ENCODE results near the gene LRFN4. TPM values are rescaled to one million over a fixed set of nuclear protein-coding genes. Genes with fewer than 3 reads are reported as not detected.
A peak's percentile ranks its signal among the peaks of the same experiment; 100 is the strongest.

The LRFN4 gene
- total RNA-seq, 4 donors from 2014 or later: 1.5 to 17.0 (median 5.4) TPM

DNA sequence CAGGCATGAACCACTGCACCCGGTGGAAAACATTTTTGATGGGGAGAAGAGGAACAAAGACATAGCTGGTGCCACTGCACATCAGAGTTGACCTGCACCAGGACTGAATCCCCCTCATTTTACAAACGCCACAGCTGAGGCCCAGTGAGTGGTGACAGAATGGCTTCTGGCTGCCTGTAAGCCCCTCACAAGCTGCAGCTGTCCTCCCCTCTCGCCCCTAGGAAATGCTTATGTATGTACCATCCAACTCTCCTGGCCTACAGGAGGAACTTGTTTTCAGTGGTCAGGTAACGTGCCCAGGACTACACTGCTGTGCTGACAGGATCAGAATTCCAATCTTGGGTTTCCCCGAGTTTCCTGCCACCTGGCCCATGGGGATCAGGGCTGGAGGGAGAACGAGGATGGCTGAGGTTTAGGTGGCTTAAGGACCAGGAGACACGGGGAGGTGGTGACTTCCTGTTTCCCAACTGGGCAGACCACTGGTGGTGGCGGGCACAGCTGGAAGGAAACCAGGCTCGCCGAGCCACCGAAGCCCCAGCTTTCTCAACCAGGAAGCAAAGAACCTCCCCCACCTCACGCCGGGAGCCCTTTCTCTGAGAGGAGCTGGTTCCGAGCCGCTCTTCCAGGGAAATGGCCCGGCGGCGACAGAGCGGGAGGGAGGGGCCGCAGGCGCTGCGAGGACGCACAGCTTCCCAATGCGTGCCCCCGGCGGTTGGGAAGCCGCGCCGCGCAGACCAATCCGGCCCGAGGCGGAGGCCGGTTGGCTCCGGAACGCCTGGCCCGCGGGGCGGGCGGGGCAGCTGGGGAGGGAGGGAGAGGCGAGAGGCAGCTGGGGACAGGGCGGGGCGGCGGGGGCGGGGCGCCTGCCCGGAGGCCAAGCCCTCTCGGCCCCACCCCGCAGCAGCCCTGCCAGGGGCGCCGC is 1.0 kb upstream of the LRFN4 start:
- H3K27ac ChIP-seq: peak overlapping the region; percentile 78 to 88
- no peaks in the 10 kb centered on the region for H3K27me3 ChIP-seq
- no peaks in the 10 kb centered on the region for H3K36me3 ChIP-seq
- H3K4me3 ChIP-seq: peak overlapping the region; percentile 53 to 55
- TF ChIP-seq POLR2A (IDR thresholded peaks at IDR 0.05): peak; percentile 48 to 57
- TF ChIP-seq, protein P1, sequence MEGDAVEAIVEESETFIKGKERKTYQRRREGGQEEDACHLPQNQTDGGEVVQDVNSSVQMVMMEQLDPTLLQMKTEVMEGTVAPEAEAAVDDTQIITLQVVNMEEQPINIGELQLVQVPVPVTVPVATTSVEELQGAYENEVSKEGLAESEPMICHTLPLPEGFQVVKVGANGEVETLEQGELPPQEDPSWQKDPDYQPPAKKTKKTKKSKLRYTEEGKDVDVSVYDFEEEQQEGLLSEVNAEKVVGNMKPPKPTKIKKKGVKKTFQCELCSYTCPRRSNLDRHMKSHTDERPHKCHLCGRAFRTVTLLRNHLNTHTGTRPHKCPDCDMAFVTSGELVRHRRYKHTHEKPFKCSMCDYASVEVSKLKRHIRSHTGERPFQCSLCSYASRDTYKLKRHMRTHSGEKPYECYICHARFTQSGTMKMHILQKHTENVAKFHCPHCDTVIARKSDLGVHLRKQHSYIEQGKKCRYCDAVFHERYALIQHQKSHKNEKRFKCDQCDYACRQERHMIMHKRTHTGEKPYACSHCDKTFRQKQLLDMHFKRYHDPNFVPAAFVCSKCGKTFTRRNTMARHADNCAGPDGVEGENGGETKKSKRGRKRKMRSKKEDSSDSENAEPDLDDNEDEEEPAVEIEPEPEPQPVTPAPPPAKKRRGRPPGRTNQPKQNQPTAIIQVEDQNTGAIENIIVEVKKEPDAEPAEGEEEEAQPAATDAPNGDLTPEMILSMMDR (IDR thresholded peaks at IDR 0.05): peak in 1 of 4 experiments; percentile 20
- peaks cover 0 to 8% of the 10 kb centered on the region in 2 donors for H3K4me1 ChIP-seq
- DNase-seq: peak; percentile 88 to 93
- H3K9me3 ChIP-seq: no peaks in the 10 kb centered on the region
- intact Hi-C loops (cut with DNase I; ENCODE audit: low total_unique reads): no loop called here

DNA sequence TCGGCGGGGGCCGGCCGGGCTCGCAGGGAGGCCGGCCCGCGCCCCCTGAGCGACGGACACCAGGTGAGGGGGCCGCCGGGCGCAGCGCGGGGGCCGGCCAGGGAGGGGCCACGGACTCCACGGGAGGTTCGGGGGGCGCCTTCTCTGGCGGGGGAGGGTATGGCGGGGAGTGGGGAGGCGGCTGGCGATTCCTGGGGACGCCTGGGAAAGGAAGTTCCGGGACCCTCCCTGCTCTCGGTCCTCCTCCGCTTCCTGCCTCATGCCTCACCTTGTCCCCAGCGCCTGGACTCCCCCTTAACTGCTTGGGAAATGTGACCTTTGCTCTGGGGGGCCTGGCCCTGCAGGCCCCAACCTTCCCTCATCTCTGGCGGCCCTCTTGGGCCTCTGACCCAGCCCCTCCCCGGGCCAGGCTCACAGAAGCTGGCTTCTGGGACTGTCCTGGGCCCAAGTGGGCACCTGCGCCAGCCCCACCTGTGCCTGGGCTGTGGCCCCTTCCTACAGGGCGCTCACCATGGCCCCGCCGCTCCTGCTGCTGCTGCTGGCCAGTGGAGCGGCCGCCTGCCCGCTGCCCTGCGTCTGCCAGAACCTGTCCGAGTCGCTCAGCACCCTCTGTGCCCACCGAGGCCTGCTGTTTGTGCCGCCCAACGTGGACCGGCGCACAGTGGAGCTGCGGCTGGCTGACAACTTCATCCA is 516 bp downstream of the LRFN4 start:
- no peak for DNase-seq

DNA sequence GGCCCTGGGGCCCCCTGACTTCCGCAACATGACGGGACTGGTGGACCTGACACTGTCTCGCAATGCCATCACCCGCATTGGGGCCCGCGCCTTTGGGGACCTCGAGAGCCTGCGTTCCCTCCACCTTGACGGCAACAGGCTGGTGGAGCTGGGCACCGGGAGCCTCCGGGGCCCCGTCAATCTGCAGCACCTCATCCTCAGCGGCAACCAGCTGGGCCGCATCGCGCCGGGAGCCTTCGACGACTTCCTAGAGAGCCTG is 992 bp downstream of the LRFN4 start:
- Histone ChIP-seq H3K27ac (no peak overlapping the region), H3K9me3 (no peaks in the 10 kb centered on the region), H3K4me1 (peaks cover 0 to 8% of the 10 kb centered on the region in 2 donors), H3K36me3 (no peaks in the 10 kb centered on the region), H3K4me3 (no peak overlapping the region), H3K27me3 (no peaks in the 10 kb centered on the region)
- intact Hi-C loops (cut with DNase I; ENCODE audit: low total_unique reads): no loop called here
- no peak for TF ChIP-seq POLR2A (IDR thresholded peaks at IDR 0.05)
- TF ChIP-seq, protein P1 (IDR thresholded peaks at IDR 0.05): no peak
- DNase-seq: no peak

More for the DNA sequence above, 516 bp downstream of the LRFN4 start:
- peaks cover 0 to 8% of the 10 kb centered on the region in 2 donors for H3K4me1 ChIP-seq
- H3K27ac ChIP-seq: peak overlapping the region; percentile 78 to 88
- H3K4me3 ChIP-seq: peak overlapping the region; percentile 53 to 55
- intact Hi-C loops (cut with DNase I; ENCODE audit: low total_unique reads): no loop called here
- no peaks in the 10 kb centered on the region for H3K27me3 ChIP-seq
- H3K36me3 ChIP-seq: no peaks in the 10 kb centered on the region
- TF ChIP-seq POLR2A (IDR thresholded peaks at IDR 0.05): no peak
- TF ChIP-seq, protein P1 (IDR thresholded peaks at IDR 0.05): no peak
- no peaks in the 10 kb centered on the region for H3K9me3 ChIP-seq

DNA sequence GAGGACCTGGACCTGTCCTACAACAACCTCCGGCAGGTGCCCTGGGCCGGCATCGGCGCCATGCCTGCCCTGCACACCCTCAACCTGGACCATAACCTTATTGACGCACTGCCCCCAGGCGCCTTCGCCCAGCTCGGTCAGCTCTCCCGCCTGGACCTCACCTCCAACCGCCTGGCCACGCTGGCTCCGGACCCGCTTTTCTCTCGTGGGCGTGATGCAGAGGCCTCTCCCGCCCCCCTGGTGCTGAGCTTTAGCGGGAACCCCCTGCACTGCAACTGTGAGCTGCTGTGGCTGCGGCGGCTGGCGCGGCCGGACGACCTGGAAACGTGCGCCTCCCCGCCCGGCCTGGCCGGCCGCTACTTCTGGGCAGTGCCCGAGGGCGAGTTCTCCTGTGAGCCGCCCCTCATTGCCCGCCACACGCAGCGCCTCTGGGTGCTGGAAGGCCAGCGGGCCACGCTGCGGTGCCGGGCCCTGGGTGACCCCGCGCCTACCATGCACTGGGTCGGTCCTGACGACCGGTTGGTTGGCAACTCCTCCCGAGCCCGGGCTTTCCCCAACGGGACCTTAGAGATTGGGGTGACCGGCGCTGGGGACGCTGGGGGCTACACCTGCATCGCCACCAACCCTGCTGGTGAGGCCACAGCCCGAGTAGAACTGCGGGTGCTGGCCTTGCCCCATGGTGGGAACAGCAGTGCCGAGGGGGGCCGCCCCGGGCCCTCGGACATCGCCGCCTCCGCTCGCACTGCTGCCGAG is 1.5 kb downstream of the LRFN4 start:
- intact Hi-C loops (cut with DNase I; ENCODE audit: low total_unique reads): no loop called here
- no peaks in the 10 kb centered on the region for H3K36me3 ChIP-seq
- H3K27me3 ChIP-seq: no peaks in the 10 kb centered on the region
- H3K4me3 ChIP-seq: no peak overlapping the region
- no peak for TF ChIP-seq POLR2A (IDR thresholded peaks at IDR 0.05)
- TF ChIP-seq, protein P1 (IDR thresholded peaks at IDR 0.05): no peak
- H3K4me1 ChIP-seq: peaks cover 0 to 8% of the 10 kb centered on the region in 2 donors
- H3K27ac ChIP-seq: no peak overlapping the region
- no peak for DNase-seq
- no peaks in the 10 kb centered on the region for H3K9me3 ChIP-seq

Measured in uterus (tissue), 4 donors.